MM.1S (cell line): ENCODE measurements around the gene PDS5B.

Source experiments
- CTCF ChIP-seq: fragments of 300-600 bp; sonication (generic); IDR thresholded peaks from 2 replicates; pipeline ENCODE4 v1.5.1; 2016; ENCODE audit warnings: antibody characterized with exemption, low read length, mixed read lengths
- EZH2 ChIP-seq: fragments of 300-600 bp; sonication (generic); optimal IDR thresholded peaks from 2 replicates; pipeline ENCODE3; 2017; ENCODE audit warnings: low read depth, mild to moderate bottlenecking, antibody characterized with exemption, low read length, mixed read lengths

- TF ChIP-seq EZH2 (no peak), CTCF (no peak)
These were observed 8.0 kb downstream of the PDS5B start for GRCh38 chr13:32594157-32594738.
